Fibroblast of lung (primary cell): ENCODE measurements around the gene PDXDC1.
"Not testable (repeated sequence)": the region's sequence is repeated elsewhere in the genome, so short reads cannot be mapped to it uniquely, and the experiment has no call there.

Source experiments
- CTCF ChIP-seq, 2 donors: IDR thresholded peaks in 1 of 2; conservative IDR thresholded peaks in 1 of 2; 1 replicate in 1 of 2; 2 replicates in 1 of 2; pipeline ENCODE4 v1.5.1; 2011 to 2012; ENCODE audit warnings: low read length in 2 of 2, control low read depth in 1 of 2, inconsistent platforms in 1 of 2, low read depth in 1 of 2, mild to moderate bottlenecking in 1 of 2
- EZH2 ChIP-seq: IDR thresholded peaks from 2 replicates; pipeline ENCODE4 v1.5.1; 2012; ENCODE audit warnings: low read length, control low read depth, mild to moderate bottlenecking; ENCODE audit errors: missing control alignments

GRCh38 chr16:15134752-15135482 is 160.1 kb downstream of the PDXDC1 start:
- not testable (repeated sequence) for TF ChIP-seq CTCF (conservative IDR thresholded peaks at IDR 0.05 in 1 of 2, IDR thresholded peaks at IDR 0.05 in 1 of 2; ENCODE audit: low read depth in 1 of 2, low read length in 2 of 2); EZH2
